NT2/D1 (cell line): ENCODE results near the gene ID2.

Experiments
- SUZ12 ChIP-seq: IDR thresholded peaks from 2 replicates; pipeline ENCODE4 v1.6.1; 2011; ENCODE audit not compliant: insufficient read length, insufficient read depth; ENCODE audit errors: extremely low read depth
- YY1 ChIP-seq: IDR thresholded peaks from 2 replicates; pipeline ENCODE4 v1.6.1; 2011; ENCODE audit not compliant: insufficient read length, insufficient read depth
- ZNF274 ChIP-seq: IDR thresholded peaks from 2 replicates; pipeline ENCODE4 v1.6.1; 2011; ENCODE audit warnings: mild to moderate bottlenecking, low read depth, low read length

DNA sequence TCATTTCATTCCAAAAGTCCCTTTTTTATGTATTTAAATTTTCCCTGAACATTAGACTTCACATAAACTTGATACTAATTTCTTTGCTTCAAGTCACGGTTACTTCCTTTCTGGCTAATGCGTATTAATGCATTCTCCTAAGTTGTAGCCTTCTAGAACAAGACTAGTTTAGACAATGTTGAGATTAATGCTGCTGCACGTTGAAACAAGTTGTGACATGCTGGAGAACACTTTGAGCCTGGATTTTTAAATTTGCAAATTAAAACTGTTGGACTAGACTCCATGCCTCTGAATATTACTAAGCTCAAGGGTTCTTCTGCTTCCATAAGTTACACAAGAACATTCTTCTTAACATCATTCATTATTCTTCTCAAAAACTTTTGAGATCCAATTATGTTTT lies 29.1 kb downstream of the ID2 start:
- TF ChIP-seq YY1 (no peak), ZNF274 (no peak), SUZ12 (no peak)
